Adrenal gland (tissue), 12 donors: ENCODE data around the gene TMC1. TPM values are rescaled to one million over a fixed set of nuclear protein-coding genes. Genes with fewer than 3 reads are reported as not detected.

Experiments used
- DNase-seq, 7 donors: peaks; one replicate each; pipeline ENCODE4 v3.0.0-alpha.2; 2019 to 2020
- H3K27ac ChIP-seq, 5 donors: fragments of 200-600 bp; sonication (generic) in 4 of 5; 1 replicate in 3 of 5; 2 replicates in 2 of 5; pipeline versions ENCODE4 v1.5.1 to v1.8.0; 2016 to 2020; ENCODE audit warnings: mild to moderate bottlenecking in 1 of 5
- H3K27me3 ChIP-seq: fragments of 200-600 bp; 2 replicates; pipeline ENCODE4 v1.8.0; 2021
- H3K36me3 ChIP-seq, 2 donors: fragments of 200-600 bp; replicated peaks in 1 of 2; 1 replicate in 1 of 2; 2 replicates in 1 of 2; pipeline versions ENCODE4 v1.5.1 to v1.8.0; 2018 to 2022
- H3K4me1 ChIP-seq, 2 donors: fragments of 200-600 bp; replicated peaks in 1 of 2; 1 replicate in 1 of 2; 2 replicates in 1 of 2; pipeline versions ENCODE4 v1.5.1 to v1.8.0; 2018 to 2021
- H3K4me3 ChIP-seq, 4 donors: fragments of 200-600 bp; sonication (generic) in 3 of 4; one replicate each; pipeline ENCODE4 v1.5.1; 2016 to 2018
- H3K9me3 ChIP-seq, 3 donors: fragments of 200-600 bp; sonication (generic) in 1 of 3; replicated peaks in 1 of 3; 1 replicate in 2 of 3; 2 replicates in 1 of 3; pipeline versions ENCODE4 v1.5.1 to v1.8.0; 2016 to 2021
- POLR2A ChIP-seq, 2 donors: fragments of 450-650 bp; IDR thresholded peaks; one replicate each; pipeline ENCODE4 v1.6.1; 2017; ENCODE audit warnings: antibody characterized with exemption in 2 of 2, mild to moderate bottlenecking in 2 of 2, moderate library complexity in 1 of 2
- WGBS, 4 donors: extraction: QIAGEN DNeasy Blood & Tissue Kit in 2 of 4; methylation state at CpG; one replicate each; pipeline versions ENCODE4 v1.1.5 to v1.1.7; 2013 to 2017; 5-methylcytosine and 5-hydroxymethylcytosine counted together
- intact Hi-C, 2 donors: fragments of 100-400 bp; cut with DNase I; formaldehyde crosslinking; loops; one replicate each; pipeline versions ENCODE4 v1.14.1 to v1.15.0; 2022 to 2023
- polyA plus RNA-seq, 3 donors: library from polyadenylated mRNA; stranded (reverse); fragments of 200-250 nt in 2 of 3; fragments of 350-450 nt in 1 of 3; fragmentation: Illumina TruSeq in 1 of 3; extraction: RNeasy Lipid Tissue Mini Kit (QIAGEN cat#74804) in 1 of 3; gene quantifications; one replicate each; pipeline ENCODE4 v1.2.3, GENCODE V29; 2013 to 2014
- total RNA-seq, 9 donors: library from RNA; depleted of rRNA in 4 of 9; stranded (reverse); fragments of >200 nt in 4 of 9; fragments of 120-200 nt in 1 of 9; fragmentation: NEBNext Ultra II Directional in 1 of 9; extraction: Animal tissue kit (Norgen Biotek cat#: 25700) in 1 of 9; gene quantifications; one replicate each; pipeline versions ENCODE4 v1.1.0 to v1.2.4, GENCODE V29; 2013 to 2023
- TF ChIP-seq, protein P1 (sequence below), 6 experiments: fragments of 450-650 bp in 4 of 6; fragments of 200-600 bp in 2 of 6; sonication (generic) in 1 of 6; IDR thresholded peaks; 1 replicate in 5 of 6; 2 replicates in 1 of 6; pipeline versions ENCODE4 v1.5.1 to v1.8.0; 2016 to 2021; ENCODE audit warnings: antibody characterized with exemption in 6 of 6, mild to moderate bottlenecking in 2 of 6, moderate library complexity in 1 of 6
- donor health status: healthy with polysubstance abuse.
- donor health status: Bipolar disorder and iron deficiency.
- donor health status: DM: yes; HTN: yes; CAD: no.
- donor health status: DM: no; HTN: no; CAD: no.
- donor health status: DM: no; HTN: no; CAD: no.
- donor health status: DM: yes; HTN: yes; CAD: no.

TMC1 gene
- total and polyA plus RNA-seq, 12 donors: 0.22 to 1.5 (median 0.50) TPM; not detected in 7

GRCh38 chr9:72579190-72579589 is 57.8 kb downstream of the TMC1 start:
- WGBS, 4 donors: 53 to 70% (median 61%) methylated on average over 4 of the region's 4 CpGs
- no peaks in the 10 kb centered on the region for H3K9me3 ChIP-seq
- no peaks in the 10 kb centered on the region for H3K27me3 ChIP-seq
- H3K27ac ChIP-seq: peak overlapping the region in 3 of 5 donors; percentile 18 to 81 (median 63)
- TF ChIP-seq, protein P1, sequence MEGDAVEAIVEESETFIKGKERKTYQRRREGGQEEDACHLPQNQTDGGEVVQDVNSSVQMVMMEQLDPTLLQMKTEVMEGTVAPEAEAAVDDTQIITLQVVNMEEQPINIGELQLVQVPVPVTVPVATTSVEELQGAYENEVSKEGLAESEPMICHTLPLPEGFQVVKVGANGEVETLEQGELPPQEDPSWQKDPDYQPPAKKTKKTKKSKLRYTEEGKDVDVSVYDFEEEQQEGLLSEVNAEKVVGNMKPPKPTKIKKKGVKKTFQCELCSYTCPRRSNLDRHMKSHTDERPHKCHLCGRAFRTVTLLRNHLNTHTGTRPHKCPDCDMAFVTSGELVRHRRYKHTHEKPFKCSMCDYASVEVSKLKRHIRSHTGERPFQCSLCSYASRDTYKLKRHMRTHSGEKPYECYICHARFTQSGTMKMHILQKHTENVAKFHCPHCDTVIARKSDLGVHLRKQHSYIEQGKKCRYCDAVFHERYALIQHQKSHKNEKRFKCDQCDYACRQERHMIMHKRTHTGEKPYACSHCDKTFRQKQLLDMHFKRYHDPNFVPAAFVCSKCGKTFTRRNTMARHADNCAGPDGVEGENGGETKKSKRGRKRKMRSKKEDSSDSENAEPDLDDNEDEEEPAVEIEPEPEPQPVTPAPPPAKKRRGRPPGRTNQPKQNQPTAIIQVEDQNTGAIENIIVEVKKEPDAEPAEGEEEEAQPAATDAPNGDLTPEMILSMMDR (IDR thresholded peaks at IDR 0.05): no peak
- TF ChIP-seq POLR2A (IDR thresholded peaks at IDR 0.05): no peak
- no peaks in the 10 kb centered on the region for H3K36me3 ChIP-seq
- peak; percentile 50 to 71 (median 62) for DNase-seq
- H3K4me1 ChIP-seq: peaks cover 24 to 53% of the 10 kb centered on the region in 2 donors
- H3K4me3 ChIP-seq: no peak overlapping the region
- intact Hi-C loops: loop anchor here in 1 of 2 donors (10.0 kb wide), 1 partner anchor 54 kb away; the partner anchor contains the start of gene TMC1

GRCh38 chr9:72579880-72580550 is 58.6 kb downstream of the TMC1 start:
- WGBS, 4 donors: 87 to 97% (median 93%) methylated on average over 3 of the region's 3 CpGs

DNA sequence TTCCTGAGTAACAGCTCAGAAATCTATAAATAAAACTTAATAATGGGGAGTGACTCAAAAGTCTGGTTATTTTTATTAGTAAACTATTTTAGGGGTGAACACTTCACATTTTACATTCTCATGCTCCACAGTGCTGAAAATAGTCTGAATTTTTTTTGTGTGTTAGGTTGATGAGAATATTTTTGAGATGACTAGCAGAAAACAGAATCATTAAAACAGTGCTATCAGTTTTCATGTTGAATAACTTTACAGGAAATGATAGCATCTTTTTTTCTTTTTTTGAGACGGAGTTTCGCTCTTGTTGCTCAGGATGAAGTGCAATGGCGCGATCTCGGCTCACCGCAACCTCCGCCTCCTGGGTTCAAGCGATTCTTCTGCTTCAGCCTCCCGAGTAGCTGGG is 60.3 kb downstream of the TMC1 start:
- Histone ChIP-seq H3K4me3 (no peak overlapping the region), H3K4me1 (peaks cover 14 to 32% of the 10 kb centered on the region in 2 donors), H3K27me3 (no peaks in the 10 kb centered on the region), H3K9me3 (no peaks in the 10 kb centered on the region), H3K27ac (no peak overlapping the region), H3K36me3 (no peaks in the 10 kb centered on the region)
- TF ChIP-seq, protein P1 (IDR thresholded peaks at IDR 0.05): no peak
- no peak for TF ChIP-seq POLR2A (IDR thresholded peaks at IDR 0.05)
- 92 to 96% (median 95%) methylated on average over 9 of the region's 9 CpGs for WGBS, 4 donors
- no peak for DNase-seq
- intact Hi-C loops: loop anchor here in 1 of 2 donors (10.0 kb wide), 1 partner anchor 207 kb away; no protein-coding TSS in a partner anchor

More at GRCh38 chr9:72579880-72580550, 58.6 kb downstream of the TMC1 start:
- Histone ChIP-seq H3K27me3 (no peaks in the 10 kb centered on the region), H3K27ac (no peak overlapping the region), H3K4me3 (no peak overlapping the region), H3K9me3 (no peaks in the 10 kb centered on the region), H3K36me3 (no peaks in the 10 kb centered on the region), H3K4me1 (peaks cover 24 to 45% of the 10 kb centered on the region in 2 donors)
- TF ChIP-seq, protein P1 (IDR thresholded peaks at IDR 0.05): no peak
- no peak for TF ChIP-seq POLR2A (IDR thresholded peaks at IDR 0.05)
- intact Hi-C loops: loop anchor here in 1 of 2 donors (10.0 kb wide), 2 partner anchors 55 to 205 kb away; partner anchors contain the start of gene TMC1
- DNase-seq: no peak

DNA sequence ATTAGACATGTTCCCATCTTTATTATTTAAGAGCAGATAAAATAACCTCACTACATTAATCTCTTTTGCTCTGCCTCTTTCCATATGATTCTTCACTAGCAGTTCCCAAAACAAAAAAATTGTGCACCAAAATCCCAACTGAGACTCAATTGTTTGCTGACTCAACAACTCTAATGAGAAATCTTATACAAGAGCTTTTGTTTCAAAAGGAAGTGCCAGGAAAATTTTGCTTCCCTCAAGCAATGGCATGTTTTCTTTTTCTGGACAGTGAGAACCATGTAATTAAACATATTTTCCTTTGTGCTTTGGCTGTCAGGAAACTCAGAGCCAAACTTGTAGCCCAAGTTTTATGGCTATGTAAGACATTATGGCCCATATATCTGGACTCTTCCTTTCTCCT is 62.0 kb downstream of the TMC1 start:
- no peak overlapping the region for H3K4me3 ChIP-seq
- TF ChIP-seq, protein P1 (IDR thresholded peaks at IDR 0.05): no peak
- TF ChIP-seq POLR2A (IDR thresholded peaks at IDR 0.05): no peak
- no peaks in the 10 kb centered on the region for H3K27me3 ChIP-seq
- intact Hi-C loops: loop anchor here in 1 of 2 donors (10.0 kb wide), 1 partner anchor 209 kb away; no protein-coding TSS in a partner anchor
- H3K4me1 ChIP-seq: peaks cover 0 to 15% of the 10 kb centered on the region in 2 donors
- no peaks in the 10 kb centered on the region for H3K36me3 ChIP-seq
- no peak for DNase-seq
- no peak overlapping the region for H3K27ac ChIP-seq
- no peaks in the 10 kb centered on the region for H3K9me3 ChIP-seq
